Stimulated activated CD4-positive, alpha-beta T cell treated with anti-CD3 and anti-CD28 coated beads, Interleukin-2, amount 100 ng/mL, for 48 hours (primary cell): ENCODE data around the gene NDUFB8.

Source experiments
- DNase-seq, 2 donors: peaks; one replicate each; pipeline ENCODE4 v3.0.0-alpha.2; 2020

Gene NDUFB8

GRCh38 chr10:100535715-100536353 is 6.2 kb upstream of the NDUFB8 start, which contains the start of gene HIF1AN:
Gene HIF1AN, plus strand, starts transcription at chr10:100535943. Its CDS starts 16 bp downstream, at chr10:100535959.
- peak; percentile 75 to 81 for DNase-seq

GRCh38 chr10:100535338-100535714 is 5.7 kb upstream of the NDUFB8 start:
- DNase-seq, result no peak

- DNase-seq, result no peak
Observed at GRCh38 chr10:100534726-100535125, 5.1 kb upstream of the NDUFB8 start.

GRCh38 chr10:100531761-100532160 is 2.1 kb upstream of the NDUFB8 start:
- DNase-seq, result no peak

- DNase-seq, result no peak
Observed at GRCh38 chr10:100528921-100529474, 673 bp downstream of the NDUFB8 start.

- DNase-seq, result no peak
Observed at GRCh38 chr10:100528123-100528886, 1.4 kb downstream of the NDUFB8 start.

- DNase-seq, result no peak
Observed at GRCh38 chr10:100524638-100525037, 5.0 kb downstream of the NDUFB8 start.

- DNase-seq, result no peak
Observed at GRCh38 chr10:100524206-100524605, 5.5 kb downstream of the NDUFB8 start.

GRCh38 chr10:100522945-100523344 is 6.7 kb downstream of the NDUFB8 start:
- DNase-seq, result no peak

- no peak for DNase-seq
Observed at GRCh38 chr10:100522107-100522801, 7.4 kb downstream of the NDUFB8 start.

GRCh38 chr10:100520811-100521210 is 8.9 kb downstream of the NDUFB8 start:
- no peak for DNase-seq

GRCh38 chr10:100519311-100520051 is 10.2 kb downstream of the NDUFB8 start, which contains the start of gene SEC31B:
Gene SEC31B, minus strand, starts transcription at chr10:100519861. Its CDS starts 2,909 bp downstream, at chr10:100516952.
- no peak for DNase-seq

GRCh38 chr10:100518761-100519241 is 10.9 kb downstream of the NDUFB8 start:
- DNase-seq, result peak; percentile 62 to 64

GRCh38 chr10:100516847-100517246 is 12.8 kb downstream of the NDUFB8 start:
- no peak for DNase-seq

GRCh38 chr10:100515612-100516011 is 14.1 kb downstream of the NDUFB8 start:
- DNase-seq, result no peak

GRCh38 chr10:100510533-100511308 is 18.9 kb downstream of the NDUFB8 start:
- peak in 1 of 2 donors; percentile 44 for DNase-seq

- peak; percentile 24 to 48 for DNase-seq
Observed at GRCh38 chr10:100509241-100509840, 20.3 kb downstream of the NDUFB8 start.

GRCh38 chr10:100508691-100509150 is 20.9 kb downstream of the NDUFB8 start:
- peak; percentile 30 to 31 for DNase-seq

- DNase-seq, result no peak
Observed at GRCh38 chr10:100508266-100508665, 21.4 kb downstream of the NDUFB8 start.

- no peak for DNase-seq
Observed at GRCh38 chr10:100507357-100507732, 22.3 kb downstream of the NDUFB8 start.
